ENCODE data around the gene TNFRSF14. TPM values are rescaled to one million over a fixed set of nuclear protein-coding genes. Genes with fewer than 3 reads are reported as not detected.

Gene TNFRSF14
- total and polyA plus RNA-seq, 2 donors (not counting 1 experiment from before 2014, with no cell fraction given) = 239 to 427 TPM

GRCh38 chr1:2609319-2610035 is 53.3 kb downstream of the TNFRSF14 start:
- Histone ChIP-seq H2AFZ (ENCODE audit: insufficient read depth, low read depth, low read length, poor library complexity, severe bottlenecking) (no peak overlapping the region), H3K27me3 (replicated peaks in 1 of 4; ENCODE audit: control extremely low read depth in 1 of 4, control insufficient read depth in 3 of 4, insufficient read depth in 4 of 4, low read length in 3 of 4) (peaks cover 0 to 22% (median 3%) of the 10 kb centered on the region in 4 experiments), H3K4me1 (ENCODE audit: control insufficient read depth in 2 of 2, insufficient read depth in 2 of 2, low read length in 2 of 2) (no peaks in the 10 kb centered on the region), H4K20me1 (ENCODE audit: control insufficient read depth, insufficient read depth, low read length, poor library complexity, severe bottlenecking) (no peaks in the 10 kb centered on the region), H3K79me2 (ENCODE audit: control insufficient read depth, insufficient read depth, low read length) (no peaks in the 10 kb centered on the region), H3K4me3 (ENCODE audit: control extremely low read depth in 1 of 5, extremely low read depth in 1 of 5, insufficient read depth in 1 of 5, low read depth in 2 of 5, low read length in 4 of 5) (no peak overlapping the region), H3K27ac (ENCODE audit: low read length in 2 of 2) (no peak overlapping the region), H3K4me2 (replicated peaks; ENCODE audit: low read depth, low read length, poor library complexity, severe bottlenecking) (no peak overlapping the region), H3K9me3 (ENCODE audit: control extremely low read depth in 1 of 3, control insufficient read depth in 2 of 3, insufficient read depth in 1 of 3, low read length in 2 of 3) (peaks cover 2 to 16% (median 7%) of the 10 kb centered on the region in 3 donors), H3K36me3 (replicated peaks in 1 of 2; ENCODE audit: control extremely low read depth in 1 of 2, control insufficient read depth in 1 of 2, extremely low read depth in 1 of 2, insufficient read depth in 2 of 2, low read length in 1 of 2) (no peaks in the 10 kb centered on the region), H3K9ac (ENCODE audit: low read length) (no peak overlapping the region)
- Mint-ChIP-seq H3K4me1 (no peaks in the 10 kb centered on the region), H3K27me3 (peaks cover 20% of the 10 kb centered on the region), H3K9me3 (ENCODE audit: insufficient read depth) (peaks cover 11% of the 10 kb centered on the region), H3K4me3 (no peak overlapping the region), H3K27ac (no peak overlapping the region)
- no peak for DNase-seq
- intact Hi-C loops (cut with micrococcal nuclease) = no loop called here
- POLR2A ChIA-PET = interaction anchor here (0.6 kb wide), 1 partner anchor 24 kb away, joined by 3 read pairs; no protein-coding TSS in a partner anchor
- ATAC-seq (ENCODE audit: low read depth) = no peak
- CTCF ChIA-PET = no interaction called here
- 91% methylated on average over 34 of the region's 34 CpGs for WGBS (ENCODE audit: insufficient coverage)
- TF ChIP-seq EZH2 (IDR thresholded peaks at IDR 0.05; ENCODE audit: borderline replicate concordance, insufficient read depth, low read depth, low read length, poor library complexity, severe bottlenecking) = no peak
- no peak for TF ChIP-seq CTCF (IDR thresholded peaks at IDR 0.05)

All from B cell (primary cell).